ENCODE results near the gene DPP9. TPM values are rescaled to one million over a fixed set of nuclear protein-coding genes. Genes with fewer than 3 reads are reported as not detected.

The DPP9 gene
- total and polyA plus RNA-seq, 2 of the 13 experiments (the other 11 are each of a cell fraction or from before 2014, with no cell fraction given), result 8.4 to 25.8 TPM

DNA sequence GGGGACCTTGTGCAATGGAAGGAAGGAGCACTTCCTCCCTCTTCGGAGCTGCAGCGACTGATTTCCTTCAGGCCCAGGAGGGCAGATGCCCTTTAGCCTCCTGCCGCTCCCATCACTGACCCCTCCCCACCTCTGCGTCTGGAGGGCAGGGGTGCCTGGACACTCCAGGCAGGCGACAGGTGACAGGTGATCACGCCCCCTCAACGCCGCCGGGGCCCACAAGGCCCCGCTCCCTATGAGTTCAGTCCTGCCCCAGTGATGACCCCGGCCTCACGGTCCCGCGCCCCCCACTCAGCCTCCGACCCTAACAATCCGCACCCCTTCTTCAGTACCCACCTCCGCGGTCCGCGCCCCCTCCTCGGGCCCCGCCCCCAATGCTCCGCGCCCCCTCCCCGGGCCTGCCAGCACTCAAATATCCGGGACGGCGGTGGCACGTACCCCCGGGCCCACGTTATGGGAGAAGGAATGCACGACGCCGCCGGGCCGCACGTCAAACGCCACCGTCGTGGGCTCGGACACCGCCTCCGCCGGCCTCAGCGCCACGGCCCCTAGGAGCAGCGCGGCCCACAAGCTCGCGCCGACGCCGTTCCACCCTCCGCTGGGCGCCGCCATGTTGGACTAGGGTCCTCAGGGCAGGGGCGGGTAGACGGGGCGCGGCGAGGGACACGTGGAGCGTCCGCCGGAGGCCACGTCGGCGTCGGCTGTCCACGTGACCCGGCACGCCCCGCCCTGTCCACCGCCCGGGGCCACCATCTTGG lies 53.7 kb downstream of the DPP9 start, which contains the start of gene MYDGF (continued):
- TF ChIP-seq, protein P1, sequence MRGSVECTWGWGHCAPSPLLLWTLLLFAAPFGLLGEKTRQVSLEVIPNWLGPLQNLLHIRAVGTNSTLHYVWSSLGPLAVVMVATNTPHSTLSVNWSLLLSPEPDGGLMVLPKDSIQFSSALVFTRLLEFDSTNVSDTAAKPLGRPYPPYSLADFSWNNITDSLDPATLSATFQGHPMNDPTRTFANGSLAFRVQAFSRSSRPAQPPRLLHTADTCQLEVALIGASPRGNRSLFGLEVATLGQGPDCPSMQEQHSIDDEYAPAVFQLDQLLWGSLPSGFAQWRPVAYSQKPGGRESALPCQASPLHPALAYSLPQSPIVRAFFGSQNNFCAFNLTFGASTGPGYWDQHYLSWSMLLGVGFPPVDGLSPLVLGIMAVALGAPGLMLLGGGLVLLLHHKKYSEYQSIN (CRISPR knock-in tag; IDR thresholded peaks at IDR 0.05; ENCODE audit: borderline replicate concordance), result no peak
- TF ChIP-seq, protein P2, sequence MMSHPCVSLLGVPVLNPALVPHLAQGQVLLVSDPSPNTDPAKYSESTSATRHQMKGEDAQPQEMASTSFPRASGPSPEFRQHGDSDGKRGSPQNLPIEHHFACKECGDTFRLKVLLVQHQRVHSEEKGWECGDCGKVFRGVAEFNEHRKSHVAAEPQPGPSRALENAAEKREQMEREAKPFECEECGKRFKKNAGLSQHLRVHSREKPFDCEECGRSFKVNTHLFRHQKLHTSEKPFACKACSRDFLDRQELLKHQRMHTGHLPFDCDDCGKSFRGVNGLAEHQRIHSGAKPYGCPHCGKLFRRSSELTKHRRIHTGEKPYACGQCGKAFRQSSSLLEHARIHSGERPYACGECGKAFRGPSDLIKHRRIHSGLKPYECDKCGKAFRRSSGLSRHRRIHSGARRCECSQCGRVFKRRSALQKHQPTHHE (CRISPR knock-in tag; IDR thresholded peaks at IDR 0.05; ENCODE audit: borderline replicate concordance), result no peak
- TF ChIP-seq HDAC1 (CRISPR knock-in tag; IDR thresholded peaks at IDR 0.05) (peak; percentile 85), TOE1 (CRISPR knock-in tag; IDR thresholded peaks at IDR 0.05) (no peak; the same call in 1 of the 2 replicates), SSRP1 (CRISPR knock-in tag; IDR thresholded peaks at IDR 0.05) (no peak), TBP (CRISPR knock-in tag; IDR thresholded peaks at IDR 0.05) (no peak), TARDBP (CRISPR knock-in tag; IDR thresholded peaks at IDR 0.05) (no peak)
- TF ChIP-seq, protein P3, sequence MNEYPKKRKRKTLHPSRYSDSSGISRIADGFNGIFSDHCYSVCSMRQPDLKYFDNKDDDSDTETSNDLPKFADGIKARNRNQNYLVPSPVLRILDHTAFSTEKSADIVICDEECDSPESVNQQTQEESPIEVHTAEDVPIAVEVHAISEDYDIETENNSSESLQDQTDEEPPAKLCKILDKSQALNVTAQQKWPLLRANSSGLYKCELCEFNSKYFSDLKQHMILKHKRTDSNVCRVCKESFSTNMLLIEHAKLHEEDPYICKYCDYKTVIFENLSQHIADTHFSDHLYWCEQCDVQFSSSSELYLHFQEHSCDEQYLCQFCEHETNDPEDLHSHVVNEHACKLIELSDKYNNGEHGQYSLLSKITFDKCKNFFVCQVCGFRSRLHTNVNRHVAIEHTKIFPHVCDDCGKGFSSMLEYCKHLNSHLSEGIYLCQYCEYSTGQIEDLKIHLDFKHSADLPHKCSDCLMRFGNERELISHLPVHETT (CRISPR knock-in tag; conservative IDR thresholded peaks at IDR 0.05), result 0 out of 2 replicates have a peak, but pooled peaks have one; percentile 29
- TF ChIP-seq, protein P4, sequence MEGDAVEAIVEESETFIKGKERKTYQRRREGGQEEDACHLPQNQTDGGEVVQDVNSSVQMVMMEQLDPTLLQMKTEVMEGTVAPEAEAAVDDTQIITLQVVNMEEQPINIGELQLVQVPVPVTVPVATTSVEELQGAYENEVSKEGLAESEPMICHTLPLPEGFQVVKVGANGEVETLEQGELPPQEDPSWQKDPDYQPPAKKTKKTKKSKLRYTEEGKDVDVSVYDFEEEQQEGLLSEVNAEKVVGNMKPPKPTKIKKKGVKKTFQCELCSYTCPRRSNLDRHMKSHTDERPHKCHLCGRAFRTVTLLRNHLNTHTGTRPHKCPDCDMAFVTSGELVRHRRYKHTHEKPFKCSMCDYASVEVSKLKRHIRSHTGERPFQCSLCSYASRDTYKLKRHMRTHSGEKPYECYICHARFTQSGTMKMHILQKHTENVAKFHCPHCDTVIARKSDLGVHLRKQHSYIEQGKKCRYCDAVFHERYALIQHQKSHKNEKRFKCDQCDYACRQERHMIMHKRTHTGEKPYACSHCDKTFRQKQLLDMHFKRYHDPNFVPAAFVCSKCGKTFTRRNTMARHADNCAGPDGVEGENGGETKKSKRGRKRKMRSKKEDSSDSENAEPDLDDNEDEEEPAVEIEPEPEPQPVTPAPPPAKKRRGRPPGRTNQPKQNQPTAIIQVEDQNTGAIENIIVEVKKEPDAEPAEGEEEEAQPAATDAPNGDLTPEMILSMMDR (CRISPR knock-in tag; IDR thresholded peaks at IDR 0.05), result no peak
- TF ChIP-seq, protein P5, sequence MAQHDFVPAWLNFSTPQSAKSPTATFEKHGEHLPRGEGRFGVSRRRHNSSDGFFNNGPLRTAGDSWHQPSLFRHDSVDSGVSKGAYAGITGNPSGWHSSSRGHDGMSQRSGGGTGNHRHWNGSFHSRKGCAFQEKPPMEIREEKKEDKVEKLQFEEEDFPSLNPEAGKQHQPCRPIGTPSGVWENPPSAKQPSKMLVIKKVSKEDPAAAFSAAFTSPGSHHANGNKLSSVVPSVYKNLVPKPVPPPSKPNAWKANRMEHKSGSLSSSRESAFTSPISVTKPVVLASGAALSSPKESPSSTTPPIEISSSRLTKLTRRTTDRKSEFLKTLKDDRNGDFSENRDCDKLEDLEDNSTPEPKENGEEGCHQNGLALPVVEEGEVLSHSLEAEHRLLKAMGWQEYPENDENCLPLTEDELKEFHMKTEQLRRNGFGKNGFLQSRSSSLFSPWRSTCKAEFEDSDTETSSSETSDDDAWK (CRISPR knock-in tag; IDR thresholded peaks at IDR 0.05), result no peak
- TF ChIP-seq, protein P6, sequence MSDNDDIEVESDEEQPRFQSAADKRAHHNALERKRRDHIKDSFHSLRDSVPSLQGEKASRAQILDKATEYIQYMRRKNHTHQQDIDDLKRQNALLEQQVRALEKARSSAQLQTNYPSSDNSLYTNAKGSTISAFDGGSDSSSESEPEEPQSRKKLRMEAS (IDR thresholded peaks at IDR 0.05), result peak; percentile 93
- TF ChIP-seq, protein P7, sequence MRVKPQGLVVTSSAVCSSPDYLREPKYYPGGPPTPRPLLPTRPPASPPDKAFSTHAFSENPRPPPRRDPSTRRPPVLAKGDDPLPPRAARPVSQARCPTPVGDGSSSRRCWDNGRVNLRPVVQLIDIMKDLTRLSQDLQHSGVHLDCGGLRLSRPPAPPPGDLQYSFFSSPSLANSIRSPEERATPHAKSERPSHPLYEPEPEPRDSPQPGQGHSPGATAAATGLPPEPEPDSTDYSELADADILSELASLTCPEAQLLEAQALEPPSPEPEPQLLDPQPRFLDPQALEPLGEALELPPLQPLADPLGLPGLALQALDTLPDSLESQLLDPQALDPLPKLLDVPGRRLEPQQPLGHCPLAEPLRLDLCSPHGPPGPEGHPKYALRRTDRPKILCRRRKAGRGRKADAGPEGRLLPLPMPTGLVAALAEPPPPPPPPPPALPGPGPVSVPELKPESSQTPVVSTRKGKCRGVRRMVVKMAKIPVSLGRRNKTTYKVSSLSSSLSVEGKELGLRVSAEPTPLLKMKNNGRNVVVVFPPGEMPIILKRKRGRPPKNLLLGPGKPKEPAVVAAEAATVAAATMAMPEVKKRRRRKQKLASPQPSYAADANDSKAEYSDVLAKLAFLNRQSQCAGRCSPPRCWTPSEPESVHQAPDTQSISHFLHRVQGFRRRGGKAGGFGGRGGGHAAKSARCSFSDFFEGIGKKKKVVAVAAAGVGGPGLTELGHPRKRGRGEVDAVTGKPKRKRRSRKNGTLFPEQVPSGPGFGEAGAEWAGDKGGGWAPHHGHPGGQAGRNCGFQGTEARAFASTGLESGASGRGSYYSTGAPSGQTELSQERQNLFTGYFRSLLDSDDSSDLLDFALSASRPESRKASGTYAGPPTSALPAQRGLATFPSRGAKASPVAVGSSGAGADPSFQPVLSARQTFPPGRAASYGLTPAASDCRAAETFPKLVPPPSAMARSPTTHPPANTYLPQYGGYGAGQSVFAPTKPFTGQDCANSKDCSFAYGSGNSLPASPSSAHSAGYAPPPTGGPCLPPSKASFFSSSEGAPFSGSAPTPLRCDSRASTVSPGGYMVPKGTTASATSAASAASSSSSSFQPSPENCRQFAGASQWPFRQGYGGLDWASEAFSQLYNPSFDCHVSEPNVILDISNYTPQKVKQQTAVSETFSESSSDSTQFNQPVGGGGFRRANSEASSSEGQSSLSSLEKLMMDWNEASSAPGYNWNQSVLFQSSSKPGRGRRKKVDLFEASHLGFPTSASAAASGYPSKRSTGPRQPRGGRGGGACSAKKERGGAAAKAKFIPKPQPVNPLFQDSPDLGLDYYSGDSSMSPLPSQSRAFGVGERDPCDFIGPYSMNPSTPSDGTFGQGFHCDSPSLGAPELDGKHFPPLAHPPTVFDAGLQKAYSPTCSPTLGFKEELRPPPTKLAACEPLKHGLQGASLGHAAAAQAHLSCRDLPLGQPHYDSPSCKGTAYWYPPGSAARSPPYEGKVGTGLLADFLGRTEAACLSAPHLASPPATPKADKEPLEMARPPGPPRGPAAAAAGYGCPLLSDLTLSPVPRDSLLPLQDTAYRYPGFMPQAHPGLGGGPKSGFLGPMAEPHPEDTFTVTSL (CRISPR knock-in tag; IDR thresholded peaks at IDR 0.05; ENCODE audit: borderline replicate concordance), result no peak
- TF ChIP-seq, protein P8, sequence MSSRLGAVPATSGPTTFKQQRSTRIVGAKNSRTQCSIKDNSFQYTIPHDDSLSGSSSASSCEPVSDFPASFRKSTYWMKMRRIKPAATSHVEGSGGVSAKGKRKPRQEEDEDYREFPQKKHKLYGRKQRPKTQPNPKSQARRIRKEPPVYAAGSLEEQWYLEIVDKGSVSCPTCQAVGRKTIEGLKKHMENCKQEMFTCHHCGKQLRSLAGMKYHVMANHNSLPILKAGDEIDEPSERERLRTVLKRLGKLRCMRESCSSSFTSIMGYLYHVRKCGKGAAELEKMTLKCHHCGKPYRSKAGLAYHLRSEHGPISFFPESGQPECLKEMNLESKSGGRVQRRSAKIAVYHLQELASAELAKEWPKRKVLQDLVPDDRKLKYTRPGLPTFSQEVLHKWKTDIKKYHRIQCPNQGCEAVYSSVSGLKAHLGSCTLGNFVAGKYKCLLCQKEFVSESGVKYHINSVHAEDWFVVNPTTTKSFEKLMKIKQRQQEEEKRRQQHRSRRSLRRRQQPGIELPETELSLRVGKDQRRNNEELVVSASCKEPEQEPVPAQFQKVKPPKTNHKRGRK (CRISPR knock-in tag; IDR thresholded peaks at IDR 0.05), result no peak
